Chondrocyte (in vitro differentiated cells): Measurements from ENCODE around the gene LRBA. TPM values are rescaled to one million over a fixed set of nuclear protein-coding genes. Genes with fewer than 3 reads are reported as not detected.

ENCODE experiments used
- DNase-seq: peaks from one replicate; pipeline ENCODE4 v3.0.0; 2021; ENCODE audit warnings: mixed read lengths, low spot score
- H3K27ac Mint-ChIP-seq: one replicate; pipeline ENCODE4 v1.8.0; 2021; ENCODE audit warnings: mild to moderate bottlenecking, moderate library complexity, mixed read lengths; ENCODE audit not compliant: unreplicated experiment
- H3K27me3 Mint-ChIP-seq: 2 replicates; pipeline ENCODE4 v1.8.0; 2021; ENCODE audit warnings: low read depth, mixed read lengths
- H3K36me3 Mint-ChIP-seq: 2 replicates; pipeline ENCODE4 v1.8.0; 2021; ENCODE audit warnings: low read depth, mixed read lengths
- H3K4me1 Mint-ChIP-seq: 2 replicates; pipeline ENCODE4 v1.8.0; 2021; ENCODE audit warnings: low read depth, mild to moderate bottlenecking, mixed read lengths
- H3K4me3 Mint-ChIP-seq: one replicate; pipeline ENCODE4 v1.8.0; 2021; ENCODE audit warnings: mild to moderate bottlenecking, moderate library complexity, mixed read lengths; ENCODE audit not compliant: unreplicated experiment
- H3K9me3 Mint-ChIP-seq: 2 replicates; pipeline ENCODE4 v1.8.0; 2021; ENCODE audit warnings: low read depth, mixed read lengths
- CTCF ChIP-seq: fragments of 200-600 bp; sonication (generic); IDR thresholded peaks from 2 replicates; pipeline ENCODE4 v1.5.0; 2021; ENCODE audit warnings: antibody characterized with exemption, mild to moderate bottlenecking, moderate library complexity
- total RNA-seq: library from RNA; stranded (reverse); gene quantifications from 3 replicates; pipeline ENCODE4 v1.2.1, GENCODE V29; 2021

Gene LRBA
- total RNA-seq, 1 donor from 2014 or later = 19.7 TPM

DNA sequence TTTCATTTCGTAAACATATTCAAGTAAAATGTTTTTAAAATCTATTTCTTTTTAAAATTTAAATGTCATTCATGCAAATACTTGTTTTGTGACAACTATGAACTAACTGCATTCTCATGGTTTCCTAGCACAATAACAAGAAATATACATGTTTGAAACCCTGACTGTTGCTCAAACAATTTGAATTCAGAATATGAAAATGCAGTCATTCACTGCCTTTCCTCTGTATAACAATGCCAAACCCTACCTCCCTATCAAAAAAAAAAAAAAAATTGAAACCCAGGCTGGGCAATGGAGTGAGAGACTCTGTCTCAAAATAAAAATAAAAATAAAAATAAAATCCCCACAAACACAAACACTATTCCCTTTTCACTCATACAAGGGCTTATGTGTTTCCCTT is 391.0 kb downstream of the LRBA start:
- DNase-seq = no peak
- Mint-ChIP-seq H3K4me3 (no peak overlapping the region), H3K27me3 (no peaks in the 10 kb centered on the region), H3K4me1 (peaks cover 3% of the 10 kb centered on the region), H3K36me3 (no peaks in the 10 kb centered on the region), H3K27ac (no peak overlapping the region), H3K9me3 (peaks cover 5% of the 10 kb centered on the region)
- TF ChIP-seq CTCF = no peak

- Mint-ChIP-seq H3K4me3 (no peak overlapping the region), H3K9me3 (peaks cover 5% of the 10 kb centered on the region), H3K27ac (no peak overlapping the region), H3K27me3 (no peaks in the 10 kb centered on the region), H3K36me3 (no peaks in the 10 kb centered on the region), H3K4me1 (peaks cover 5% of the 10 kb centered on the region)
- no peak for DNase-seq
- no peak for TF ChIP-seq CTCF
Observed at GRCh38 chr4:150619042-150619441, 396.0 kb downstream of the LRBA start.

DNA sequence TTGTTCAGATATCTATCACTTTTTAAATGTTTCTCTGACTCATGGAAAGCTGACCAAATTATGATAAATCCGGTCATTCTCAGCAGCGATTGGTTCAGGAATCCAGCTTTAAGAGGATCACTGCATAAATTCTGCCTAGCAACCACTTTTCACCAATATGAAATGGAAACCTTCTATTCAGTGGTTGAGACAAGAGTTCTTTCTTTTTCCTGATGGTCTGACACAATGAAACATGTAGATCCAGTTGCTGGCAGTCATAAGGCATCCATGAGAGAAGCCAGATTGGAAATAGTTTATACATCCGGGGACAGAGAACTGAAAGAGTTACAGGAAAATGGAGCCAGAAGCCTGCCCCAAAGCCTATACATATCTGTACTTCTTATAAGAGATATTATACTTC is 406.0 kb downstream of the LRBA start:
- TF ChIP-seq CTCF = no peak
- Mint-ChIP-seq H3K27me3 (no peaks in the 10 kb centered on the region), H3K4me1 (no peaks in the 10 kb centered on the region), H3K36me3 (no peaks in the 10 kb centered on the region), H3K4me3 (no peak overlapping the region), H3K27ac (no peak overlapping the region), H3K9me3 (no peaks in the 10 kb centered on the region)
- DNase-seq = no peak

GRCh38 chr4:150600812-150601445 is 414.2 kb downstream of the LRBA start:
- no peaks in the 10 kb centered on the region for H3K27me3 Mint-ChIP-seq
- no peak for DNase-seq
- no peak for TF ChIP-seq CTCF
- no peak overlapping the region for H3K4me3 Mint-ChIP-seq
- peaks cover 4% of the 10 kb centered on the region for H3K4me1 Mint-ChIP-seq
- H3K27ac Mint-ChIP-seq = no peak overlapping the region
- no peaks in the 10 kb centered on the region for H3K9me3 Mint-ChIP-seq
- H3K36me3 Mint-ChIP-seq = peaks cover 2% of the 10 kb centered on the region

GRCh38 chr4:150599547-150599946 is 415.5 kb downstream of the LRBA start:
- DNase-seq = no peak
- Mint-ChIP-seq H3K36me3 (peaks cover 2% of the 10 kb centered on the region), H3K9me3 (no peaks in the 10 kb centered on the region), H3K27ac (no peak overlapping the region), H3K27me3 (no peaks in the 10 kb centered on the region), H3K4me1 (peaks cover 4% of the 10 kb centered on the region), H3K4me3 (no peak overlapping the region)
- no peak for TF ChIP-seq CTCF
